ENCODE data around the gene ARHGEF16. TPM values are rescaled to one million over a fixed set of nuclear protein-coding genes. Genes with fewer than 3 reads are reported as not detected.

Gene ARHGEF16
- total RNA-seq, 1 donor from 2014 or later: not detected

DNA sequence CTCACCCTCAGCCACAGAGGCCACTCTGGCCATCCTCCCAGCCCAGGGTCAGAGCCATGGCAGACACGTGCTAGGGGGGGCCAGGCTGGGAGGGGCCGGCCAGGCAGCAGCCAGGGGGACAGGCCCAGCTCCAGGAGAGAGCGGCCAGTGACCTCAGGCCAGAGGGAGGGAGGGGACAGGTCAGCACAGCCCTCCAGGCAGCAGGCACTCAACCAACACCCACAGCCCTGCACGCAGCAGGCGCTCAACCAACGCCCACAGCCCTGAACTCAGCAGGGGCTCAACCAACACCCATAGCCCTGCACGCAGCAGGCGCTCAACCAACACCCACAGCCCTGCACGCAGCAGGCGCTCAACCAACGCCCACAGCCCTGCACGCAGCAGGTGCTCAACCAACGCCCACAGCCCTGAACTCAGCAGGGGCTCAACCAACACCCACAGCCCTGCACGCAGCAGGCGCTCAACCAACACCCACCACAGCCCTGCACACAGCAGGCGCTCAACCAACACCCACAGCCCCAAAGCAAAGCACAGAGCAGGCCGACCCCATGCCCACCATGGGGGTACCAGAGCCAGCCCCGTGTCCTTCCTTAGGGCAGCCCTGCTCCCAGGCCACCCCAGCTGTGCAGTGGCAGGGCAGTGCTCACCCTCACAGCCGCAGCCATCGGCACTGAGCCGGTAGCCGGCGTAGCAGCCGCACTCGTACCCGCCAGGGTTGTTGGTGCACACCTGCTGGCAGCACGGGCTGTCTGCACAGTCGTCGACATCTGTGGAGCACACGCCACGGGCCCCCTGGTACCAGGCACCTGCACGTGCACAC lies 55.9 kb downstream of the ARHGEF16 start:
- no peaks in the 10 kb centered on the region for H3K9me3 ChIP-seq
- no peaks in the 10 kb centered on the region for H3K27me3 ChIP-seq
- H3K36me3 ChIP-seq: peaks cover 60 to 68% of the 10 kb centered on the region in 2 donors
- TF ChIP-seq, protein P1, sequence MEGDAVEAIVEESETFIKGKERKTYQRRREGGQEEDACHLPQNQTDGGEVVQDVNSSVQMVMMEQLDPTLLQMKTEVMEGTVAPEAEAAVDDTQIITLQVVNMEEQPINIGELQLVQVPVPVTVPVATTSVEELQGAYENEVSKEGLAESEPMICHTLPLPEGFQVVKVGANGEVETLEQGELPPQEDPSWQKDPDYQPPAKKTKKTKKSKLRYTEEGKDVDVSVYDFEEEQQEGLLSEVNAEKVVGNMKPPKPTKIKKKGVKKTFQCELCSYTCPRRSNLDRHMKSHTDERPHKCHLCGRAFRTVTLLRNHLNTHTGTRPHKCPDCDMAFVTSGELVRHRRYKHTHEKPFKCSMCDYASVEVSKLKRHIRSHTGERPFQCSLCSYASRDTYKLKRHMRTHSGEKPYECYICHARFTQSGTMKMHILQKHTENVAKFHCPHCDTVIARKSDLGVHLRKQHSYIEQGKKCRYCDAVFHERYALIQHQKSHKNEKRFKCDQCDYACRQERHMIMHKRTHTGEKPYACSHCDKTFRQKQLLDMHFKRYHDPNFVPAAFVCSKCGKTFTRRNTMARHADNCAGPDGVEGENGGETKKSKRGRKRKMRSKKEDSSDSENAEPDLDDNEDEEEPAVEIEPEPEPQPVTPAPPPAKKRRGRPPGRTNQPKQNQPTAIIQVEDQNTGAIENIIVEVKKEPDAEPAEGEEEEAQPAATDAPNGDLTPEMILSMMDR (IDR thresholded peaks at IDR 0.05): no peak
- no peak overlapping the region for H3K4me3 ChIP-seq
- DNase-seq (ENCODE audit: low spot score in 2 of 2): no peak
- no peak overlapping the region for H3K27ac ChIP-seq
- H3K4me1 ChIP-seq: peaks cover under 1 to 1% of the 10 kb centered on the region in 2 donors
- intact Hi-C loops (cut with DNase I): no loop called here

- intact Hi-C loops (cut with DNase I): no loop called here
- Histone ChIP-seq H3K4me1 (no peaks in the 10 kb centered on the region), H3K9me3 (no peaks in the 10 kb centered on the region), H3K4me3 (no peak overlapping the region), H3K27ac (no peak overlapping the region), H3K36me3 (peaks cover 58 to 63% of the 10 kb centered on the region in 2 donors), H3K27me3 (no peaks in the 10 kb centered on the region)
- TF ChIP-seq, protein P1 (IDR thresholded peaks at IDR 0.05): no peak
- no peak for DNase-seq (ENCODE audit: low spot score in 2 of 2)
Observed at GRCh38 chr1:3510956-3511250, 56.4 kb downstream of the ARHGEF16 start.

- TF ChIP-seq, protein P1 (IDR thresholded peaks at IDR 0.05): no peak
- no peak overlapping the region for H3K4me3 ChIP-seq
- no peaks in the 10 kb centered on the region for H3K27me3 ChIP-seq
- H3K9me3 ChIP-seq: no peaks in the 10 kb centered on the region
- H3K4me1 ChIP-seq: peaks cover 0 to 4% of the 10 kb centered on the region in 2 donors
- peaks cover 54 to 59% of the 10 kb centered on the region in 2 donors for H3K36me3 ChIP-seq
- intact Hi-C loops (cut with DNase I): no loop called here
- DNase-seq (ENCODE audit: low spot score in 2 of 2): no peak
- H3K27ac ChIP-seq: no peak overlapping the region
Observed at GRCh38 chr1:3511306-3511705, 56.8 kb downstream of the ARHGEF16 start.

DNA sequence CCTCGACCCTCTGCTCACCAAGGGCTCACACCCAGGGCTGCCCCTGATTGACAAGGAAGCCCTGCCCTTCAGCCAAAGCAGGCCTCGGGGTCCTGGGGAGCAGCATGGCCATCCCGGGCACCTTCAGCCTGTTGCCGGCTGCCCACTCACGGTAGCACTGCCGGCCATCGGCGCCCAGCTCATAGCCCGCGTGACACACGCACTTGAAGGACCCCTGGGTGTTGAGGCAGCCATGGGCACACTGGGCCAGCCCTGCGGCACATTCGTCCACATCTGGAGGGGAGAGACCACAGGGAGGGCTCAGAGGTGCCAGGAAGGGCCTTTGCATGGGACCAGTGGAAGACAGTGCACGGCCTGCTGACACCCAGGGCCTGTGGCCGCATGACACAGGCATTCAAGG lies 57.4 kb downstream of the ARHGEF16 start:
- Histone ChIP-seq H3K27me3 (no peaks in the 10 kb centered on the region), H3K9me3 (no peaks in the 10 kb centered on the region), H3K4me1 (peaks cover 3 to 5% of the 10 kb centered on the region in 2 donors), H3K36me3 (peaks cover 49 to 53% of the 10 kb centered on the region in 2 donors), H3K27ac (no peak overlapping the region), H3K4me3 (no peak overlapping the region)
- TF ChIP-seq, protein P1 (IDR thresholded peaks at IDR 0.05): no peak
- intact Hi-C loops (cut with DNase I): no loop called here
- DNase-seq (ENCODE audit: low spot score in 2 of 2): no peak

- Histone ChIP-seq H3K4me1 (peaks cover 3 to 5% of the 10 kb centered on the region in 2 donors), H3K9me3 (no peaks in the 10 kb centered on the region), H3K27ac (no peak overlapping the region), H3K4me3 (no peak overlapping the region), H3K36me3 (peaks cover 32 to 46% of the 10 kb centered on the region in 2 donors), H3K27me3 (no peaks in the 10 kb centered on the region)
- TF ChIP-seq, protein P1 (IDR thresholded peaks at IDR 0.05): no peak
- no peak for DNase-seq (ENCODE audit: low spot score in 2 of 2)
- intact Hi-C loops (cut with DNase I): no loop called here
Observed at GRCh38 chr1:3514404-3514803, 59.9 kb downstream of the ARHGEF16 start.
